Sigmoid colon (tissue), 4 donors: ENCODE results near the gene LITAFD.

Source experiments
- CTCF ChIP-seq, 4 experiments: fragments of 450-650 bp in 3 of 4; fragments of 200-600 bp in 1 of 4; IDR thresholded peaks; one replicate each; pipeline ENCODE4 v1.5.1; 2016 to 2019; ENCODE audit warnings: antibody characterized with exemption in 4 of 4, mild to moderate bottlenecking in 3 of 4, moderate library complexity in 2 of 4
- POLR2AphosphoS5 ChIP-seq, 4 donors: sonication (generic); formaldehyde crosslinking; IDR thresholded peaks; one replicate each; pipeline ENCODE4 v1.6.1; 2017; ENCODE audit warnings: antibody characterized with exemption in 4 of 4

- TF ChIP-seq CTCF (IDR thresholded peaks at IDR 0.05), result no peak
- no peak for TF ChIP-seq POLR2AphosphoS5 (IDR thresholded peaks at IDR 0.05)
Observed at GRCh38 chr16:8832717-8833105, 49.4 kb upstream of the LITAFD start.
